NCI-H345 (cell line): ENCODE data around the gene APCDD1L.
"Not testable (repeated sequence)": the region's sequence is repeated elsewhere in the genome, so short reads cannot be mapped to it uniquely, and the experiment has no call there.

Experiments
- DNase-seq: peaks from one replicate; lab custom pipeline; 2025; lab: John Stamatoyannopoulos, UW

Gene APCDD1L

GRCh38 chr20:58514321-58515232 is 622 bp downstream of the APCDD1L start:
- no peak for DNase-seq

GRCh38 chr20:58513580-58514285 is 1.5 kb downstream of the APCDD1L start:
- DNase-seq: no peak

DNA sequence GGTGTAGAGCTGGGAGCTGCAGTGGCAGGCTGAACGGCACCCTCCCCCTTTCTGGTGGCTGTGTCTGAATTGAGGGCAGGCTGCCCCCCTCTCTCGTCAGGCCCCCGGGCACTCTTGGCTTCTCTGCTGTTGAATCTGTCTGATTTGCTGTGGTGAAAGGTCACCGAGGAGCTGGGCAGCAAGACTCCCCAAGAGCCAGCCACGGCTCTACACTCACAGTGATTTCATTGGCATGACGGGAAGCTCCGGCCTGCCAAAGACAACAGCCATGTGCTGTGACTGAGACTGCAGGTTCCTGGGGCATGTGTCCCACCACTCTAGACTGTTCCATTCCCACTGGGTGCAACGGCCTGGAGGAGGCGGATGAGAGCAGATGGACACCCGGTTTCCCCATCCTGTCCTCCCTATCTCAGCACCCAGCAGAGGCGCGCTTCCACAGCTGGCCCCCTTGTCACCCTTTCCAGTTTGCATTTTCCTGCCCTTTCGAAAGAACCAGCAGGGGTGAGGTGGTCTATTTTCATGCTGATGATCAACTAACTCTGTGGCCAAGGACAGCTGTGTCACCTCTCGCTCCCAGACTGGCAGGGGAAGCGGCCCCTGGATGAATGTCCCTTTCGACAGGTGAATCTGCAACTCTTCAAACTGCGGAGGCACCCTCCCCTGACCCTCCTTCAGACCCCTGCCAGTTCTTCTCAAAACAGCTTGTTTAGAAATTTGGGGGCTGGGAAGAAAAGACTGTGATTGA is 2.2 kb downstream of the APCDD1L start:
- no peak for DNase-seq

DNA sequence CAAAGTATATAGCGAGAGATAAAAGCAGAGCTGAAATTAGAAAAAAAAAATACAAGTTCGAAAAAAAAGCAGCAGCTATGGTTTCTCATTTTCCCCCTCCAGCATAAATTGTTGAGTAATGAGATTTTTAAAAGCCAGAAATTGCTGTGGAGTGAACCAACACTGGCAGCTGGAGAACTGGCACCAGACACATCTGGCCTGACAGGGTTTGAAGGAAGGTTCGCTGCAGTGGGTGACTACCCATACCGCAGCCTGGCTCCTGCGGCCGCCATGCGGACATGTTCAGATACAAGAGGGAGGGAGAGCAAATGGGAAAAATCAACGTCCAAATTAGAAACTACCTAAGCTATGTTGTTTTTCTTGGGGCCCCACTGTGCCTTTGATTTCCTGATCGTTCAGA is 3.3 kb downstream of the APCDD1L start:
- no peak for DNase-seq

GRCh38 chr20:58511364-58511763 is 3.8 kb downstream of the APCDD1L start:
- DNase-seq: no peak

DNA sequence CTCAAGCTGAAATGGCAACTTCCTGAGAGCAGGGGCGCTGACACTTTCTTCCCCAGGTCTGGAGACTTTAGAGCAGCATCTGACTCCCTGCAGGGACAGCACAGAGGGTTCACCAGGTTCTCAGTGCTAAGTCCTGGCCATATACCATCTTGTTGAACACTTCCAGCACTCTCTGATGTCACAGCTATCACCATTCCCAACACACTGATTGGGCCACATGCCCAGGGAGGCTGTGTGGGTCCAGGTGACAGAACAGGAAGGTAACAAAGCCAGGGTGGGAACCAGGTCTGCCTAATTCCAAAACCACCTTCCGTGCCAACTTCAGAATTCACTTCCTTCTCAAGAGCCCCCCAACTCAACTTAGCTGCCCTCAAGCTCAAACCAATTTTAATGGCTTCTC is 4.3 kb downstream of the APCDD1L start:
- no peak for DNase-seq

- no peak for DNase-seq
Measured at GRCh38 chr20:58508762-58509395, 6.3 kb downstream of the APCDD1L start.

GRCh38 chr20:58506999-58507398 is 8.2 kb downstream of the APCDD1L start:
- DNase-seq: not testable (repeated sequence)

DNA sequence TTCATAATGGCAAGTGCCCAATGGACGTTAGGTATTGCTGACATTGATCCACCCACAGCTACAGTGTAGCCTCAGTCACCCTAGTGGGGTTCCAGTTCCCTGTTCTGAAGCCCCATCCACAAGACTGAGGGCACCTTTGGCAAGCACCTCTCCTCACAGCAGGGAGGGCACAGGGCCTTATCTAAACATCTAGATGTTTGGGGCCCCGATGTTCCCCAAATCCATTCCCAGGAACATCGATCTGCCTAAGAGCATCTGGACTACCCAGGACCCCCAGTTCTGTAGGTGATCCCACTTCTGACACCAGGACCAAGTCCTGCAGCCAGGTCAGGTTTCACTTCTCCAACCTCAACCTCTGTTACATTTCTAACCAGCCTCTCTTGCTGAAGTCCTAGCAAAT is 10.6 kb downstream of the APCDD1L start:
- DNase-seq: no peak

DNA sequence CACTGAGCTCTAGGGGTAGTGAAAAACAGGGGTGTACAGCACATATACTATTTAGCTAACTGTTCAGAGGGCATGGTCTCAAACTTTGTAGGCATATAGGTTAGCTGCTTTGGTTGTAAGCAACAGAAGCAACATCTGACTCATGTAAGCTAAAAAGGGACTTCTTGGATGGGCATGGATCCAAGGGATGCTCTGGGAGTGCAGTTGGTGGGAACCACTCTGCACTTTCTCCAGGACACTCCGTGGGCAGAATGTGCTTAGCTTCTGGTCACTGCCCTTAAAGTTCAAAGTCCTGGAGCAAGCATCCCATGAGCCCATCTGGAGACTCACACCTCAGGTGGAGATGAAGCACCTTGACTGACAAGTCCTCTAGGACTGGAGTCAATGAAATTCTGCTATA is 11.5 kb downstream of the APCDD1L start:
- no peak for DNase-seq

DNA sequence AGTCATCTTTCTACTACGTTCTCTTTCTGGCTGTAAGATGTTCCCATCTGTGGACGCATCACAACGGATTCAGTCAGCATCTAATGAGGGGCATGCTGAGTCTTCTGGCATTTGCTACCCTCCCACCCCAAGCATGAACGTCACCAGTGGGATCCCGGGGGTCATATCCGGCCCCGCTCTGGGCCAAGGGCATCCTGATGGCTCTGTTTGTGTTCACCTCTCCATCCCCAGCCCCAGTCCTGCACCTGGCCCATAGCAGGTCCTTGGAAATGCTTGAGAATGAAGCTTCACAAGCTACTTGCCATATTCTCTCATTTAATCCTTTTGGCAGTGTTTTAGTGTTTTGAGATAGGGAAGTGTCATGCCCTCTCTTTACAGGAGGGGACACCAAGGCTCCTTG is 14.9 kb downstream of the APCDD1L start:
- DNase-seq: no peak

- DNase-seq: no peak
Measured at GRCh38 chr20:58498470-58499068, 16.6 kb downstream of the APCDD1L start.

GRCh38 chr20:58497724-58498469 is 17.3 kb downstream of the APCDD1L start:
- DNase-seq: no peak

GRCh38 chr20:58497076-58497641 is 18.0 kb downstream of the APCDD1L start:
- no peak for DNase-seq

- DNase-seq: no peak
Measured at GRCh38 chr20:58496429-58496769, 18.8 kb downstream of the APCDD1L start.

GRCh38 chr20:58495623-58496428 is 19.4 kb downstream of the APCDD1L start:
- no peak for DNase-seq

DNA sequence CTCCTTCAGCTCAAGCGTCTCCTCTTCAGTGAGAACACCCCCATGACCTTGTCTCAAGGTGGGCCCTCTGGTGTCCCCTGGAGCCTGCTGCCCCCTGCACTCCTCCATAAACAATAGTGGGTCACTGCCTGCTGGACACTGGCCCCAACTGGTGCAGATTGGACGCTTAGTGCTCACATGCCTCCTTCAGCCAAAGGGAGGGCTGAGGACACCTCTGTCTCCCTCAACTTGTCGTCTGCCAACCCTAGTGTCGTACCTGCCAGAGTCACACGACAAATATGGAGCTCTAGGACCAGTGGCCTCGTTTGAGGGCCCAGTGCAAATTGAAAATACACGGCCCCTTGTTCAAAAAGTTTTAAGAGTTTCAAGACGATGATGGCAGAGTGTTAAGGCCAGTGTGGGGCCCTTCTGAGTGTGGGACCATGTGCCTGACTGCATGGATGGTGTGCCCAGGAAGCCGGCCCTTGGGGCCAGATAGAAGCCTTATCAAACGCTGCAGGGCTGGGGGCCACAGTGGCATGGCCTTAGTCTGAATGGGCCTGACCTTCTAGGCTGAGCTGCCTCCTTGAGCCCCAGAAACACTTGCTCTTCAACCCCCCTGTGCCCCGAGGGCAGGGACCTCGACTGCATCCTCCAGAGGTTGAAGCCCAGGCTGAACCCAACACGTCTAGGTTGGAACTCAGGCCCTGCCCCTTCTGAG is 20.1 kb downstream of the APCDD1L start:
- DNase-seq: no peak

- DNase-seq: no peak
Measured at GRCh38 chr20:58492795-58493524, 22.2 kb downstream of the APCDD1L start.
